ENCODE data around the gene CHKB.
A peak's percentile ranks its signal among the peaks of the same experiment; 100 is the strongest.
"Not testable (repeated sequence)": the region's sequence is repeated elsewhere in the genome, so short reads cannot be mapped to it uniquely, and the experiment has no call there.

CHKB gene

GRCh38 chr22:50582493-50583293 is at the start of gene CHKB:
TSS of gene CHKB (minus strand) at chr22:50582849. CDS start at chr22:50582781, 68 bp downstream.
- DNase-seq (ENCODE audit: low read depth in 2 of 2, low spot score in 1 of 2): peak; percentile 94 to 96

- no peak for DNase-seq (ENCODE audit: low read depth in 2 of 2, low spot score in 1 of 2)
Measured at GRCh38 chr22:50630376-50630775, 47.7 kb upstream of the CHKB start.

GRCh38 chr22:50628543-50629134 is 46.0 kb upstream of the CHKB start:
- DNase-seq (ENCODE audit: low read depth in 2 of 2, low spot score in 1 of 2): no peak

GRCh38 chr22:50627642-50628542 is 45.2 kb upstream of the CHKB start, which contains the start of gene ARSA:
TSS of gene ARSA (minus strand) at chr22:50628152. CDS start at chr22:50627779, 373 bp downstream.
- DNase-seq (ENCODE audit: low read depth in 2 of 2, low spot score in 1 of 2): peak; percentile 34 to 36

GRCh38 chr22:50626850-50627641 is 44.4 kb upstream of the CHKB start:
- no peak for DNase-seq (ENCODE audit: low read depth in 2 of 2, low spot score in 1 of 2)

GRCh38 chr22:50626314-50626849 is 43.7 kb upstream of the CHKB start:
- no peak for DNase-seq (ENCODE audit: low read depth in 2 of 2, low spot score in 1 of 2)

- no peak for DNase-seq (ENCODE audit: low read depth in 2 of 2, low spot score in 1 of 2)
Measured at GRCh38 chr22:50625568-50626313, 43.1 kb upstream of the CHKB start.

GRCh38 chr22:50625131-50625567 is 42.5 kb upstream of the CHKB start:
- no peak for DNase-seq (ENCODE audit: low read depth in 2 of 2, low spot score in 1 of 2)

- DNase-seq (ENCODE audit: low read depth in 2 of 2, low spot score in 1 of 2): no peak
Measured at GRCh38 chr22:50624347-50625130, 41.9 kb upstream of the CHKB start.

- DNase-seq (ENCODE audit: low read depth in 2 of 2, low spot score in 1 of 2): no peak
Measured at GRCh38 chr22:50622723-50623327, 40.2 kb upstream of the CHKB start.

GRCh38 chr22:50621948-50622722 is 39.5 kb upstream of the CHKB start:
- DNase-seq (ENCODE audit: low read depth in 2 of 2, low spot score in 1 of 2): no peak

- no peak for DNase-seq (ENCODE audit: low read depth in 2 of 2, low spot score in 1 of 2)
Measured at GRCh38 chr22:50621356-50621880, 38.8 kb upstream of the CHKB start.

GRCh38 chr22:50620593-50621355 is 38.1 kb upstream of the CHKB start:
- peak; percentile 70 to 81 for DNase-seq (ENCODE audit: low read depth in 2 of 2, low spot score in 1 of 2)

GRCh38 chr22:50614296-50614695 is 31.6 kb upstream of the CHKB start:
- DNase-seq (ENCODE audit: low read depth in 2 of 2, low spot score in 1 of 2): not testable (repeated sequence)

- no peak for DNase-seq (ENCODE audit: low read depth in 2 of 2, low spot score in 1 of 2)
Measured at GRCh38 chr22:50613291-50613981, 30.8 kb upstream of the CHKB start.

Measured in stimulated activated CD8-positive, alpha-beta memory T cell treated with anti-CD3 and anti-CD28 coated beads, Interleukin-4, amount 100 ng/mL, for 4 hours (primary cell).